HG02840 (cell line): ENCODE data around the gene EXOC3L4.
"Not testable (repeated sequence)": the region's sequence is repeated elsewhere in the genome, so short reads cannot be mapped to it uniquely, and the experiment has no call there.

ENCODE experiments used
- ATAC-seq: cut with Tn5 transposase; IDR thresholded peaks from one replicate; pipeline ENCODE4 v1.9.1; 2021; ENCODE audit warnings: mild to moderate bottlenecking, moderate library complexity, moderate number of reproducible peaks; ENCODE audit not compliant: unreplicated experiment, low FRiP score

The EXOC3L4 gene

GRCh38 chr14:103141117-103141796 is 46.7 kb downstream of the EXOC3L4 start:
- no peak for ATAC-seq

DNA sequence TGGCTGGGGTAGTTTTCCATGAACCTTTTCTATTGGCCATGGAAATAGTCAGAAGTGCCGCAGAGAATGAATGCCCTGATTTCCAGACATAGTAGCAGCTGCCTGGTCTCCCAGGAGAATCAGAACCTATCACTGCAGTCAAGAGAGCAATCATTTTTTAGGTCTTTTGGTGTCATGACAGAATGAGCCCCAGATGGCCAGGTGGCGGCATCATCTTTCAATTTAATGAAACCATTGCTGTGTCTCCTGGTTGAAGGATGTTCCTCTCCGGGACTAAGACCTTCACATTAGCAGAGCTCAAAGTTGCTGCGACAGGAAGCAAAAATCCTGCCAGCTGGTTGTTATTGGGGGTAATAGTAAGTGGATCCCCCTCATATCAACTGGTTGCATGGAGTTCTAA is 47.5 kb downstream of the EXOC3L4 start:
- no peak for ATAC-seq

DNA sequence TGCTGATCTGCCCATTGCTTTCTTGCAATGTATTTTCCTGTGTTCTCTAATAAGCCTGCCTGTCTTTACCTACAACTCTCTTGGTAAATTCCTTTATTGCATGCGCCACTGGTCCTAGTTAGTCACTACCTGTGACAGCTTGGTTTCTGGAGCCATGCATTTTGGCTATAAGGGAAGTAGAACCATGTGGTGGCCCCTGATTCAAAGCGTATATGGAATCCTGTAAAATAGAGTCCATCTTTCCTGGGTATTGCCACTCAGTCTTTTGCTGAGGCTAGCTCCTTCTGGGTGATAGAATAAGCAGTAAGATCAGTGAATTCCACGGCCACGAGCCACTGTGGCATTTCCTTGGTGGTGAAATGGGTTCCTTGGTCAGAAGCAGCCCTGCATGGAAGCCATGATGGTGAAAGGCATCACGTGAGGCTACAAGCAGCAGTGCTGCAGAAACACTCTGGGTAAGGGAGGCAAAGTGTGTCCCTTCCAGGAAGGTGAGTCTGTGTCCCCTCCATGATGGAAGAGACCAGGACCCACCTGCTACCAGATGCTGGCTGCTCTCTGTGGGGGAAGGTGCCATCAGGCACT is 48.3 kb downstream of the EXOC3L4 start:
- ATAC-seq, result no peak

GRCh38 chr14:103143506-103143905 is 49.0 kb downstream of the EXOC3L4 start:
- ATAC-seq, result no peak

DNA sequence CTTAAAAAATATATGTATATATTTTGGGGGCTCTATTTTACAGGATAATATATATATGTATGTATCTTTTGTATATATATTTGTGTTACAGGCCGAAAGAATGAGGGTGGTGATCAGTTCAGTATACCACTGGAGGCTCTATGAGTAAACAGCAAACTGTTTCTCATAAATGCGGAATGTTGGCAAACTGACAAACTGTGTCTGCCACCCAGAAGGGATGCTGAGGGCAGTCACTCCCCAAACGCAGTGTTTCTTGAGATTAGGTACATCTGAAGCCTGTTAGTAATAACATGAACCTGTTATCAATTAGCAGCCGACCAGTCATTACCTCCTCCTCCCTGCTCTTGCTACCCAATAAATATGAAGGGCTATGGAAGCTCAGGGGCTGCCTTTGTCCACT is 49.6 kb downstream of the EXOC3L4 start:
- no peak for ATAC-seq

GRCh38 chr14:103146141-103146709 is 51.7 kb downstream of the EXOC3L4 start:
- ATAC-seq, result no peak

DNA sequence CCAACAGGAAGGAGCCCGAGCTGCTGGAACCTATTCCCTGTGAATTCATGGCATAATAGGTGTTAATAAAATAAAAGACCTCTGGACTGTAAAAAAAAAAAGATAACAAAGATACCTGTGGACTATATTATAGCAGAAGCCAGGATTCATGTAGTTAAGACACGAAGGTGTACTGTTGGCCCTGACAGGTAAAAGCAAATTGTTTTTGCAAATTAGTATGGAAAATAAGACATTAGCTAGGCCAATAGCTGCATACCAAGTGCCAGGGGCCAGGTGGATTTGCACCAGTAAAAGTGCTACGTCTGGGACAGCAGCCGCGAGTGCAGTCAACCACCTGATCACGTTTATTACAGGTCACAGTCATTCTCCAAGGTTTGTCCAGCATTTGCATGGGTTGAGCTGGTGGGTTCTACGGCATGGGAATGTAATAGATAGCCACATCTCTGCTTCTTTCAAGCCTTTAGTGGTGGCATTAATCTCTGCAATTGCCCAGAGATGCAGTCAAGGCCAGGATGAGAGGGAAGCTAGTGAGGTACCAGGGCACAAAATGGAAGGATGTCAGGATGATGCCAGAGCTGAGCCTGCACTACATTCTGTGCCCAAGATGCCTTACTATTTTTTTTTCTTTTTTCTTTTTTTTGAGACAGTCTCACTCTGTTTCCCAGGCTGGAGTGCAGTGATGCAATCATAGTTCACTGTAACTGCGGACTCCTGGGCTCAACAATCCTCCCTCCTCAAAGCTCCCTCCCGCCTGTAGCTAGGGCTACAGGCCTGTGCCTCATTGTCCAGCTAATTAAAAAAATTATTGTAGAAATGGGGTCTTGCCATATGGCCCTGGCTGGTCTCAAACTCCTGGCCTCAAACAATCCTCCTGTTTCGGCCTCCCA is 55.1 kb downstream of the EXOC3L4 start:
- ATAC-seq, result no peak

DNA sequence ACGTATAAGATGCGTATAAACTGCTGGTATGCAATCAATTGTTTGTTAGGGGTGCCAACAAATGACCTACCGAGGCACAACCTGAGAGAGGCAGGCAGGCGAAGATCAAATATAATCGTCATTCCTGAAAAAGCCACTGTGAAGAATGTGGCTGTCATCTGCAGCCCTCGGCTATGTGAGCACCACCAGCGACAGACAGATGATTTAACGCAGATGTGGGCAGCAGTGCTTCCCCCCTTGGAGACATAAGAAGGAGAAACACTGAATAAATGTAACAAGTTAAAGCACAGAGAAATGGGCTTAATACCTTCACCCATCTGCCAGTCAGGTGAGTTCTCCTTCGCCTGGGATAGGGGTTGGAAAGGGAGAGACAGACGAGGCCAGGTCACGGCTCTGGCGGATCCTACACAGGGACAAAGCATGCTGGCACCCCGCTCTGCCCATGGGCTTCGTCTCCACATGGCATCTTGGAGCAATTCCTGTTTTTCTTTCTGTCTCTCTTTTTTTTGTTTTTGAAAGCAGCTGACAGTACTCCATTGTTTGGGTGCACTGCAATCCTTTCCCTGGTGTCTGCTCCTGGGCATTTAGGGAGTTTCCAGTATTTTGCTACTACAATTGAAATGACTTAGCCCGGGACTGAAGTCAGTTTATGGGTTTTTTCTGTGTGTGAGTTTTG is 56.9 kb downstream of the EXOC3L4 start:
- ATAC-seq, result no peak

DNA sequence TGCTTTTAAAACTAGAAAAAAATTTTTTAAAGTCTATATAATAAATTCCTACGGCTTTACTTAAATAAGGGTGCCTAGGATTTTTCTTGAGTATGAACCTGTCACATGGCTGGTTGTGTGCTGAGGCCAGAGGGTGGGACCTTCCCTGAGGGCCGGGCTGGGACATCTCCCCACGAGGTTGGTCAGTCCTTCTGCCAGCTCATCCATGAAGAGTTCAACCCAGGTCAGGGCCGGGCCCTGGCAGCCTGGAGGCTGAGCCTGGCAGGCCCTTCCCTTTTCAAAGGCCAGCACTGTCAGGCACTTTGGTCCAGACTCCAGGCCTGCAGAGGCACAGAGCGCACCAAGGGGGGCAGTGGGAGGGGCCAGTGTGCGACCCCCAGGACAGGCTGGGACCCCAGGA is 60.5 kb downstream of the EXOC3L4 start:
- no peak for ATAC-seq

DNA sequence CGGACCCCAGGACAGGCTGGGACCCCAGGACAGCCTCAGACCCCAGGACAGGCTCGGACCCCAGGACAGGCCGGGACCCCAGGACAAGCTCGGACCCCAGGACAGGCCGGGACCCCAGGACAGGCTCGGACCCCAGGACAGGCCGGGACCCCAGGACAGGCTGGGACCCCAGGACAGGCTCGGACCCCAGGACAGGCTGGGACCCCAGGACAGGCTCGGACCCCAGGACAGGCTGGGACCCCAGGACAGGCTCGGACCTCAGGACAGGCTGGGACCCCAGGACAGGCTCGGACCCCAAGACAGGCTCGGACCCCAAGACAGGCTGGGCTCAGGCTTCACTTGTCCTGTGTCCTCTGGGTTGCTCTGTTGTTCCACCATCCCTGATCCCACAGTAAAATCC is 60.9 kb downstream of the EXOC3L4 start:
- ATAC-seq, result not testable (repeated sequence)

DNA sequence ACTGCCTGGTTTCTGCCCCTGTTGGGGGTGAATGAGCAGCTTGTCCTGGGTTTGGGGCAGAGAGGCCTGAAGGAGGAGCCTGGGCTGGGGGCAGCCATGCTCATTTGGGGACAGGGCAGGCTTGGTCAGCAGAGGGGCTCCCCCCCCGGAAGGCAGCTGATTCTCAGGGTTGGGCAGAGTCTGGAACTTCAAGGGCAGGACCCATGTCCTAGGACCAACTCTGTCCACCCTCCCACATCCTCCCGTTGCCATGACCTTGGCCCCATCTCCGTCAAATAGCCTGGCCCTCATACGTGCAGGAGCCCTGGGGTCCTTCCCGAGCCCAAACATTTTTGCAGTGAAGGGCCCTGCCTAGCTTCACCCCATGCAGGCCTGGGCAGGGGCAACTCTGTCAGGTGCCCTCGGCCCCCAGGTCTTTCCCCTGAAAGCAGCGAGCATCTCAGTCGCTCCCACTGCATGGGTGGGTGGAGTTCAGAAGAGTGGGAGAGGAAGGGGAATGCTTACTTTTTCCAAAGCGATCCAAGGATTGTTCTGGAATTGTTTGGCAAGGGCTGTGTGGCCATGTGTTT is 61.4 kb downstream of the EXOC3L4 start:
- ATAC-seq, result no peak

DNA sequence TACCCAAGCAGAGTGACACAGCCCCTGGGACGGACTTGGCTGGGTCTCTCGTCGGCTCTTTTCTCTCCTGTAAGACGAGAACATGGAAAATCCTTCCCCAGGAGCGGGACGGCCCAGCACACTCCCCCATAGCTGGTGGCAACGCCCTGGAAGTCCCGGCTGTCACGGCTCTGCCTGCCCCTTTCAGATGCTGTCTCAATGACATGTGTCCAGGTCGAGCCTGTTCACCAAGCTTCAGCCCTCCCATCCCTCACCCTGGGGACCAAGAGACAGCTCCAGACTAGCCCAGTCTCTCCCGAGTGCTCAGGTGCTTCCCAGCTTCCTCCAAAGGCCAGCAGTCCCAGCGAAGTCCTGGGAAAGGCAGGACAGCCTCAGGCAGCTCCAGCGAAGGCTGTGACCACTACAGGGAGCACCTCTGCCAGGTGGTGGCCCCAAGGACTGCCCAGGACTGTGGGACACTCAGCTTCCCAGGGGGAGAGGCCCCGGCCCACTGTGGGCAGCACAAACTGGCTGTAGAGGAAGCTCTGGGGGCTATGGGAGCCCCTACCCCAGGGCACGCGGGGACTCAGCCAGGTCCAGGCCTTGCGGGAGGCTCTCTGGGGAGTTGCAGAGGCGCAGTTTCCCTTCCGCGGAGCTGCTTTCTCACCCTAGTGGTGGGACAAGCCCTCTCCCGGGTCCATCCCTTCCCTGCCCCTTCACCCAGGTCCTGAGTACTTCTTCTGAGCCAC is 62.3 kb downstream of the EXOC3L4 start:
- no peak for ATAC-seq

- ATAC-seq, result no peak
These were observed 63.4 kb downstream of the EXOC3L4 start for GRCh38 chr14:103157969-103158368.

GRCh38 chr14:103158688-103159087 is 64.2 kb downstream of the EXOC3L4 start:
- no peak for ATAC-seq
